Stimulated activated CD8-positive, alpha-beta memory T cell treated with anti-CD3 and anti-CD28 coated beads, Interleukin-15, amount 100 ng/mL, for 4 hours (primary cell): ENCODE measurements around the gene CACTIN.
"Not testable (repeated sequence)": the region's sequence is repeated elsewhere in the genome, so short reads cannot be mapped to it uniquely, and the experiment has no call there.

ENCODE experiments used
- DNase-seq, 2 donors: peaks; one replicate each; pipeline ENCODE4 v3.0.0-alpha.2; 2020; ENCODE audit warnings: low read depth in 2 of 2

CACTIN gene

GRCh38 chr19:3663838-3664237 lies 37.2 kb upstream of the CACTIN start:
- no peak for DNase-seq

- DNase-seq, result no peak
These were observed 35.0 kb upstream of the CACTIN start for GRCh38 chr19:3661284-3662238.

GRCh38 chr19:3660493-3661219 lies 34.1 kb upstream of the CACTIN start:
- no peak for DNase-seq

DNA sequence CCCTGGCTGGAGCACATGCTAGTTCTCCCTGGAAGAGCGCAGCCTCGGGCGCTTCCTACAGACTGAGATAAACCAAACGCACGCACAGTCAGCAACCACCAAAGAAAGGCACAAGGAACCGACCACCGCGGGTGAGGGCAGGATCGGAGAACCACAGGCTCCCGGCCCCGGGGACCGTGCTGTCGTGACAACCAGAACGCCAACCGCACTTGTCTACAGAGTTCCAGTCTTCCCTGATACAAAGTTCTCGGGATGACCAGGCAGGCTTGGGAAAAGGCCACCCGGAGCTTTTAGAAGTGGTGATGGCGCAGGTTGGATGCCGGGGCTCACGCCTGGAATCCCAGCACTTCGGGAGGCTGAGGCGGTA lies 33.1 kb upstream of the CACTIN start:
- no peak for DNase-seq

DNA sequence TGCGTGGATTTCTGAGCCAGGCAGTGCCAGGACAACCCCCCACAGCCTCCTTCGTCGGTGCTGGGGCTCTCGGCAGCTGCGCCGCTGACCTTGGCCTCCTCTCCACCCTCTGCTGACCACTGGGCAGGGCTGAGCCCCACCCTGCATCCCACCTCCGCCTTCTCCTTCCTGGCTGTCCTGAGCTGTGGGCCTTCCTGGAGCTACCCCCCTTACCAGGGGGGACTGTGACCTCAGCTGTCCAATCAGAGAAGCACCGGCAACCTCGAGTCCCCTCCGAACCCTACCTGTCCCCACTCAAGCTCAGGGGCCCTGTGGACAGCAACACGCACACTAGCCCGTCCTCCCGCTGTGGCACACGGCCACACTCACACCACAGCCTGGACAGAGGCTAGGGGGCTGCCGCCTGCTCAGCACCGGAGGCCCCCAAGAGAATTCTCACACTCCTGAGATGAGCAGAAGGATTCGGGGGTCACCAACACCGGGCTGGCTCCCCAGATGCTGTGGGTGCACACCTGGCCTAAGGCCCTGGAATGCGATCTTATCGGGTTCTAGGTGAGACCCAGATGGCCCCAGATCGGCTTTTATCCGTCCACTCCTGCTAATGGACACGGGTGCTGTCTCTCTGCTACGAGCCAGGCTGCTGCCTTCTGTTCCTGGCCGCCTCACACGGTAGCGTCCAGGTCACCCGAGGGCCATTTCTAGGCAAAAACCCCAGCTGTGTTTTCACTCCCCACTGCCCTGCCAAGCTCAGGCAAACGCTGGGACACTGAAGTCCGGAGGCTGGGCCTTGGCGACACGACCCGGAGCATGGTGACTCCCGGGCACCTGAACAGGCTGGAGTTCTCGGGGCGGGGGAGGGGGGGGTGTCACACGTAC lies 32.5 kb upstream of the CACTIN start:
- DNase-seq, result no peak

DNA sequence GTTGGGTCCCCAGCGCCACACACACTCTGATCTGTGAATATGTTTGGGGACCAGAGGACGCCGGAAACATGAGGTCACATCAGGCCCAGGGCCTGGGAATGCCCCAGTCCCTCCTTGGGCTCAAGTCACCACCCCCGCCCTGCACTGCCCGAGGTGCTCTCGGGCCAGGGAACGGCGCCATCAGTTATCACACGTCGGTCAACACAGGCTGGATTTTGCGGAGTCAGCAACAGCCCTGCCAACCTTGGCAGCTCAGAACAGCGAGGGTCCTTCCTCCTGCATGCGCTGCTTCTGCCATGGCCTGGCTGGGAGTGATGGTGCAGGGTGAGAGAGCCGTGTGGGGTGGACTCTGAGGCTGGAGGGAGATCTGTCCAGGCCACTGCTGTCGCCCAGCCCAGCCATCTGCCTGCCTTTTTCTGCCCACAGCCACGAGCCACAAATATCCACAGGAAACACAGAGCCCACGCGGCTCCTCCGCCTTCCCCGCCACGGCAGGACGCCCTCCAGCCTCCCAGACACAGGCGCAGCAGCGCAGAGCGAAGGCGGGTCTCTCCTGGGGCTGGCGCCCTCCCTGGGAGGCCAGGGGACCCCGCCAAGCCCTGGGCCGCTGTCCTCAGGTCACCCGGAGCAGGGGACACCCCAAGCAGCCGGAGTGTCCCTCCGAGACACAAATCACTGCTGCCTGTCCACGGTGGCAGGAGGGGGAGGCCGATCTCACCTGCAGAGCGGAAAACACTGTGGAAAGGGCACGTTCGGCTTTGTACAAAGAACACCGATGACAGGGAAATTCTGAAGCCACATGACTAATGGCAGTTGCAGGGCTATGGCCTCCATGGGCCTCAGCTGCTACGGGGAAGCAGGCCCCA lies 31.6 kb upstream of the CACTIN start:
- DNase-seq, result no peak

GRCh38 chr19:3657395-3657769 lies 30.8 kb upstream of the CACTIN start:
- DNase-seq, result no peak

DNA sequence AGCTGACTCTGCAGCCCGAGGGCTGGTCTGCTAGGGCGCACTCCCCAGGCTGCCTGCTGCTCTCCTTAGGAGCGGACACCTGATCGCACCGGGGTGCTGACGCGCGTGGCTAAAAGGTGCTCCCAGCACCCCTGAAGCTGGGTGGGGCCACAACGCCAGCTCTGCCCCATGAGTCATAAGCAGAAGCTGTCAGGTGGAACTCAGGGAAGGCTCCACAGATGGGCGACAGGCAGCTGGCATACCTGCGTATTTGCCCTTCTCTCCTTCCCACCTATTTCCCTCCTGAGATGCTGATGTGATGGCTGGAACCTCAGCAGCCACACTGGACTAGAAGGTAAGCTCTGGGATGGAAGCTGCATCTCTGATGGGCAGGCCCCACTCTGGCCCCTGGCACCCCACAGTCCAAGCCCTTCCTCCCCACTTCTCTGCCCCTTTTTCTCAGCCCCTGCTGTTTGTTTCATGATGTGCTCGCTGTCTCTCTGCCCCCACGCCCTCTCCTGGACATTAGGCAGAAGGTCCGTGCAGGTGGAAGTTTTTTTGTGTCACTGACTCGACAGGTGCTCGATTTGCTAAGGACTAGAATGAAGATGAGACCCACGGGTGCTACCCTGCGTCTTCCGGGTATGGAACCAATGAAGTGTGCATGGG lies 30.3 kb upstream of the CACTIN start:
- no peak for DNase-seq

DNA sequence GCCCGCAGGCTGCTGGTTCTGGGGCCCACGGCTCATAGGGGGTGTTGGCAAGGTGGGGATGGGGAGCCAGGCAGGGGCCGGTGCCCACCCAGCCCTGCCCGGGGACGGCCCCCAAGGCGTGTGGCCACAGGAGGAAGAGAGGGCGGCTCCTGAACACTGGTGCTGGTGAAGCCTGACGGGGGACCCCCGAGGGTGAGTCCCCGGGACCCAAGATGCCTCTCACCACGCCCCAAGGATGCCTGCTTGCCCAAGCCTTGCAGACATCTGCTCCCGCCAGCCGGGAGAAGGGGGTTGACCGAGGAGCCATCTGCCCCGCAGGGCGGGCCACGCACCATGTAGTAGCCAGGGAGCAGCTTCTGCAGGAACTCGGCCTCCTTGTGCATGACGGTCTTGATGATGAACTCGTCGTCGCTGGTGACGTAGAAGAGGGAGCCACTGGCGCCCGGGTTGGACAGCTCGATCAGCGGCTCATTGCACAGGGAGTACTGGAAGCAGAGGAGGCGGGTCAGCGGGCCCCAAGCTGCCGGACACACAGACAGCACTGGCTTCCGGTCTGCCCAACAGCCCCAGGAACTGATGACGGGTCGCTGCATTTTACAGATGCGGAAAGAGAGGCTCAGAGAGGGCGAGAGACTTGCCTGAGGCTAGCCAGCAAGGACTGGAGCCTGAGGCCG lies 29.6 kb upstream of the CACTIN start:
- DNase-seq, result no peak

DNA sequence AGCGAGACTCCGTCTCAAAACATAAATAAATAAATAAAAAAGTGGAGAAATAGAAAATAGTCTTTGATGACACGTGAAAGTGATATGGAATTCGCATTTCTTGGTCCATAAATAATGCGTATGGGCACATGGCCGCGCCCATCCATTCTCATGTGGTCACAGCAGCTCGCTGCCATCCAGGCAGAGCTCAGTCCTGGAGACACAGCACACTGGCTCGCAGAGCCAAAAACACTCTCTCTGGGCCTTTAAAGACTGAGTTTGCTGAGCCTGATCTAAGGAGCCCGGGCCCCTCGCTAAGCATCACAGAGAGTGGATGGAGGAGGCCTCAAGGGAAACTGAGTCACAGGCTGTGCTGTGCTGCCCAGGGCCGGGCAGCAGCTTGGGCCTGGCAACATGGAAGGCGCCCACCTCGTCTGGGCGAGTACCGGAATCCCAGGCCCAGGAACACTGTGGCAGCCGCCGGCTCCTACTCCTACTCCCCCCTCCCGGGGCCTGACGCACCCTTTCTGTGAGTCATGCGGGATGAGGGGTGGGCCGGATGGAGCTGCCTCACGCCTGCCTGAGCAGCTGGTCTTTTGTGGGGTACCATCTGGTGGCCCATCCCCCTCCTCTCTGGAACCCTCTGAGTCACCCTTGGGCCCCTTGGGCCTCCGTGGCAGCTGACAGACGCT lies 28.9 kb upstream of the CACTIN start:
- DNase-seq, result no peak

DNA sequence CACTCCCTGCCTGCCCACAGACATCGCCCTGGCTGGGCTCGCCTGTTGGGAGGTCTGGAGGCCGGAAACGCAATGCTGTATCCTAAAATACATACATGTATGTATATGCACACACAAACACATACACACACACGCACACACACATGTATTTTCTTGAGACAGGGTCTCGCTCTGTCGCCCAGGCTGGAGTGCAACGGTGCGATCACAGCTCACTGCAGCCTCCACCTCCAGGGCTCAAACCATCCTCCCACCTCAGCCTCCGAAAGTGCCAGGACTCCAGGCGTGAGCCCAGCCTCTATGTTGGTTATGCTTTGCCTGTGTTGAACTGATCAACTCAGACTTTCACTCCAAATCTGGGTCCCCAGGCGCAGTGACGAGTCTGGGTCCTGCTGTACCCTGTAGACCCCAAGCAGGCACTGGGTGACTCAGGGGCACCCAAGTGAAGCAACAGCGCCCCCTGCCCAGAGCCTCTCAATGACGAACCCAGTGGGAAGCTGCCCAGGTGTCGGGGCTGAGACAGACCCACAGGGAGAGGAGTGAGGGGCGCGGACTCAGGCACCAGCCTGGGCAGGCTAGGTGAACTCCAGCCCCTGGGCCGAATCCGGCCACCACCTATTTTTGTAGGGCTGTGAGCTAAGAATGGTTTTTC lies 27.4 kb upstream of the CACTIN start:
- DNase-seq, result no peak

DNA sequence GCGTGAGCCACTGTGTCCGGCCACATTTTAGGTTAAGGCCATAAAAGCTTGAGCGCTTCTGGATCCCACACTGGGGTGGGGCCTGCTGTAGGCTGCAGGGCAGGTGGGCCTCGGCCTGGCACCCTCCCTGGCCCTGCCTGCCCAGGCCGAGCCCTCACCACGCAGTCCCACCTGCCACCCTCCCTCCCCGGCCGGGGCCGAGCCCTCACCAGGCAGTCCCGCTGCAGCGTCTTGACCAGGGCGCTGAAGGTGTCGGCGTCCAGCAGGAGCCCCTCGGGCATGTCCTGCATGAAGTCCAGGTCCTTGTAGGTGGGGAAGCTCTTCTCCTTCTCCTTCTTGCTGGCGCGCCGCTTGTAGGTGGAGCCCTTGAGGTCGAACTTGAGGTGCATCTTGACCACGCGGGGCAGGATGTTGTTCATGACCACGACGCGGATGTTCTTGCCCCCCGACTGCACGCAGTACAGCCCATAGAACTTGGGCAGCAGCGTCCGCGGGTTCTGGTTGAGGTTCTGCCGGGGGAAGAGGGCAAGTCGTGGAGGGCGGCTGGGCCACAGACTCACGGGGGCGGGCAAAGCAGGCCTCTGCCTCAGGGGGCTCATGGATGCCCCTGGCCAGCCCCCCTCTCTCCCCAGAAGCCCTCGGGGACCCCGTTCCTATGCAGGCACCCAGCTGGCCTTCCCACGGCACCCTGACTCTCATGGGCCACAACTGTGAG lies 26.6 kb upstream of the CACTIN start:
- no peak for DNase-seq

DNA sequence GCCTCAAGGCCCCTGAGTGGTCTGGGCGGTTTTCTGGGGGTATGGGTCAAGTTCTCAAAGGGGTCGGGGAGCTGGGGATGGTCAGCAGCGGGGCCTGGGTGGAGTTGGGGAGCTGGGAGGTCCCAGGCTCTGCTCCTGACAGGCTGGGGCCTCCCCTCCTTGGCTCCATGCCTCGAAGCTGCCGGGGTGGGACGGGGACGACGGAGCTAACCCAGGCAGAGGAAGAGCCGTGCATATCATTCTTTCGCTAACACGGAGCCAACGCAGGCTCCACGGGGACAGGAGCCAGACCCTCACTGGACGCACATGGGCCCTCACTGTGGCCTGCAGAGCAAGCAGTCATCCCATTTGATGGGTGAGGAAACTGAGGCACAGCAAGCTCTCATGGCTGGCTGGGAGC lies 25.8 kb upstream of the CACTIN start:
- DNase-seq, result no peak

DNA sequence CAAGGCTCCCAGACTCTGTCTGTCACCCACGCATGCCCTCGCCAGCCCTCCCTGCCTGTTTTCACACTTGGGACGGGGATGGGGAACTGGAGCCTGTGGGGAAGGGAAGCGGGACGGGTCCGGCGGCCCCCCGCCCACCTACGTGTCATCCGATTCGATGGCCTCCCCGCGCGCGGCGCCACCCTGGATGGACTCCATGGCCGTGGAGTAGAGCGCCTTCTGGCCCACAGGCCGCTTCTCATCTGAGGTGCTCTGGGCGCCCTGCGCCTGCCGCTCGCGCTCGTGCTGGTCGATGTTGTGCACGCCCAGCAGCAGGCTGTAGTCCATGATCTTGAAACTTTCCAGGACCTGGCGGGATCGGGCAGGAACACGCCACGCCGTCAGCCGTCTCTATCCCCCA lies 25.1 kb upstream of the CACTIN start:
- DNase-seq, result no peak

DNA sequence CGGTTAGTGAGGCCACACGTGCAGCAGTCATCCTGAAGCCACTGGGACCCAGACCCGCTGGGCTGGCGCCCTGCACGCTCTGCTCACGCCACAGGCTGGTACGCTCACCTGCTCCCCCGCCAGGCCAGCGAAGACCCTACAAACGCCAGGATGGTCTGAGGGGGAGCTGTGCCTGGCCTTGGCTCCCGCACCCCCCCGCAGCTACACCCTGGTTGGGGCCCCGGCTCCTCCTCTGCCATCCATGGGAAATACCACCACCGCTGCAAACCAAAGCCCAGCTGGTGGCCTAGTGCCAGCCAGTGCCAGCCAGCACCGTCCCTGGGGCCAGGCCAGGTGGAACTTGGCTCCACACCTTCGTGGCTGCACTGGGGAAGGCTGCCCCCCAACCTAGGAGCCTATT lies 23.3 kb upstream of the CACTIN start:
- no peak for DNase-seq

GRCh38 chr19:3648037-3648905 lies 21.7 kb upstream of the CACTIN start:
- no peak for DNase-seq

GRCh38 chr19:3647102-3647501 lies 20.5 kb upstream of the CACTIN start:
- not testable (repeated sequence) for DNase-seq
